GM19025 (cell line): ENCODE results near the gene PRKG1.
"Not testable (repeated sequence)": the region's sequence is repeated elsewhere in the genome, so short reads cannot be mapped to it uniquely, and the experiment has no call there.

Experiments used
- ATAC-seq: cut with Tn5 transposase; IDR thresholded peaks from one replicate; pipeline ENCODE4 v1.9.1; 2021; ENCODE audit warnings: mild to moderate bottlenecking, low read depth, moderate library complexity; ENCODE audit not compliant: unreplicated experiment

Gene PRKG1

GRCh38 chr10:51708609-51709008 lies 634.3 kb downstream of the PRKG1 start:
- no peak for ATAC-seq

- no peak for ATAC-seq
These were observed 635.2 kb downstream of the PRKG1 start for GRCh38 chr10:51709324-51709972.

GRCh38 chr10:51711519-51711891 lies 637.2 kb downstream of the PRKG1 start:
- ATAC-seq: no peak

- ATAC-seq: no peak
These were observed 642.7 kb downstream of the PRKG1 start for GRCh38 chr10:51716981-51717380.

GRCh38 chr10:51718804-51719291 lies 644.6 kb downstream of the PRKG1 start:
- no peak for ATAC-seq

GRCh38 chr10:51724038-51724437 lies 649.8 kb downstream of the PRKG1 start:
- no peak for ATAC-seq

- no peak for ATAC-seq
These were observed 655.7 kb downstream of the PRKG1 start for GRCh38 chr10:51729822-51730555.

GRCh38 chr10:51733057-51733456 lies 658.8 kb downstream of the PRKG1 start:
- no peak for ATAC-seq

- peak; percentile 98 for ATAC-seq
These were observed 668.9 kb downstream of the PRKG1 start for GRCh38 chr10:51743146-51743545.

GRCh38 chr10:51744235-51745000 lies 670.1 kb downstream of the PRKG1 start:
- ATAC-seq: no peak

GRCh38 chr10:51745397-51745796 lies 671.1 kb downstream of the PRKG1 start:
- no peak for ATAC-seq

GRCh38 chr10:51747216-51747615 lies 672.9 kb downstream of the PRKG1 start:
- no peak for ATAC-seq

GRCh38 chr10:51748959-51749358 lies 674.7 kb downstream of the PRKG1 start:
- no peak for ATAC-seq

- ATAC-seq: no peak
These were observed 684.1 kb downstream of the PRKG1 start for GRCh38 chr10:51758366-51758765.

GRCh38 chr10:51758838-51759237 lies 684.6 kb downstream of the PRKG1 start:
- not testable (repeated sequence) for ATAC-seq

- no peak for ATAC-seq
These were observed 685.7 kb downstream of the PRKG1 start for GRCh38 chr10:51759896-51760534.

GRCh38 chr10:51760864-51761640 lies 686.8 kb downstream of the PRKG1 start:
- no peak for ATAC-seq

GRCh38 chr10:51763746-51764145 lies 689.5 kb downstream of the PRKG1 start:
- no peak for ATAC-seq

GRCh38 chr10:51765284-51765971 lies 691.1 kb downstream of the PRKG1 start:
- no peak for ATAC-seq
